Liver (tissue), 9 donors: Measurements from ENCODE around the gene VWA2. TPM values are rescaled to one million over a fixed set of nuclear protein-coding genes. Genes with fewer than 3 reads are reported as not detected.

Experiments used
- DNase-seq: peaks from one replicate; pipeline ENCODE4 v3.0.0-alpha.2; 2017; ENCODE audit warnings: low spot score
- H3K27ac ChIP-seq, 2 donors: one replicate each; pipeline ENCODE4 v1.7.0; 2013; ENCODE audit warnings: inconsistent platforms in 2 of 2, low read length in 2 of 2, control low read depth in 1 of 2, low read depth in 1 of 2, mild to moderate bottlenecking in 1 of 2
- H3K27me3 ChIP-seq, 4 donors: one replicate each; pipeline versions ENCODE4 v1.6.1 to v1.7.0; 2013; ENCODE audit warnings: low read length in 3 of 4, inconsistent platforms in 1 of 4, mild to moderate bottlenecking in 1 of 4, moderate library complexity in 1 of 4; ENCODE audit not compliant: control insufficient read depth in 4 of 4, insufficient read depth in 4 of 4
- H3K36me3 ChIP-seq, 4 donors: one replicate each; pipeline versions ENCODE4 v1.6.1 to v1.7.0; 2013; ENCODE audit warnings: low read length in 3 of 4, mild to moderate bottlenecking in 3 of 4, low read depth in 1 of 4, moderate library complexity in 1 of 4; ENCODE audit not compliant: control insufficient read depth in 4 of 4, insufficient read depth in 3 of 4
- H3K4me1 ChIP-seq, 4 donors: one replicate each; pipeline versions ENCODE4 v1.6.1 to v1.7.0; 2013; ENCODE audit warnings: low read length in 3 of 4, mild to moderate bottlenecking in 3 of 4, moderate library complexity in 1 of 4; ENCODE audit not compliant: control insufficient read depth in 4 of 4, insufficient read depth in 4 of 4
- H3K4me3 ChIP-seq, 3 donors: one replicate each; pipeline versions ENCODE4 v1.6.1 to v1.7.0; 2013; ENCODE audit warnings: low read length in 3 of 3, control low read depth in 1 of 3, low read depth in 1 of 3, mild to moderate bottlenecking in 1 of 3
- H3K9ac ChIP-seq, 2 donors: one replicate each; pipeline ENCODE4 v1.7.0; 2013; ENCODE audit warnings: low read length in 2 of 2, mild to moderate bottlenecking in 2 of 2, moderate library complexity in 2 of 2, control low read depth in 1 of 2, low read depth in 1 of 2
- H3K9me3 ChIP-seq, 4 donors: one replicate each; pipeline versions ENCODE4 v1.6.1 to v1.7.0; 2013; ENCODE audit warnings: low read length in 3 of 4; ENCODE audit not compliant: control insufficient read depth in 4 of 4
- ATF3 ChIP-seq: IDR thresholded peaks from 2 replicates; pipeline ENCODE4 v1.6.1; 2016; ENCODE audit warnings: antibody characterized with exemption
- CTCF ChIP-seq: fragments of 150-350 bp; IDR thresholded peaks from 2 replicates; pipeline ENCODE4 v1.5.1; 2017; ENCODE audit warnings: improper control_type of control experiment, low read depth, low read length; ENCODE audit not compliant: missing input control
- EGR1 ChIP-seq, 2 donors: IDR thresholded peaks; 2 replicates each; pipeline ENCODE4 v1.6.1; 2016 to 2018; ENCODE audit warnings: antibody characterized with exemption in 2 of 2, low read depth in 2 of 2
- FOXA1 ChIP-seq: IDR thresholded peaks from 2 replicates; pipeline ENCODE4 v1.6.1; 2016; ENCODE audit warnings: antibody characterized with exemption
- FOXA2 ChIP-seq: IDR thresholded peaks from 2 replicates; pipeline ENCODE4 v1.6.1; 2016; ENCODE audit warnings: antibody characterized with exemption
- GABPA ChIP-seq, 2 donors: IDR thresholded peaks in 1 of 2; conservative IDR thresholded peaks in 1 of 2; 2 replicates each; pipeline ENCODE4 v1.6.1; 2016; ENCODE audit warnings: antibody characterized with exemption in 2 of 2, mild to moderate bottlenecking in 1 of 2, moderate library complexity in 1 of 2
- HNF4A ChIP-seq, 2 donors: conservative IDR thresholded peaks; 2 replicates each; pipeline ENCODE4 v1.6.1; 2016; ENCODE audit warnings: antibody characterized with exemption in 2 of 2, mild to moderate bottlenecking in 2 of 2
- JUND ChIP-seq, 2 donors: IDR thresholded peaks; 2 replicates each; pipeline ENCODE4 v1.6.1; 2016; ENCODE audit warnings: antibody characterized with exemption in 2 of 2
- RAD21 ChIP-seq, 2 donors: IDR thresholded peaks; 2 replicates each; pipeline ENCODE4 v1.6.1; 2016; ENCODE audit warnings: antibody characterized with exemption in 2 of 2, mild to moderate bottlenecking in 2 of 2
- REST ChIP-seq: IDR thresholded peaks from 2 replicates; pipeline ENCODE4 v1.6.1; 2016; ENCODE audit warnings: antibody characterized with exemption, mild to moderate bottlenecking
- SP1 ChIP-seq: IDR thresholded peaks from 2 replicates; pipeline ENCODE4 v1.6.1; 2018; ENCODE audit warnings: antibody characterized with exemption, mild to moderate bottlenecking
- TAF1 ChIP-seq: conservative IDR thresholded peaks from 2 replicates; pipeline ENCODE4 v1.6.1; 2016; ENCODE audit warnings: antibody characterized with exemption, mild to moderate bottlenecking
- ZBTB33 ChIP-seq: IDR thresholded peaks from 2 replicates; pipeline ENCODE4 v1.6.1; 2016; ENCODE audit warnings: antibody characterized with exemption
- WGBS: extraction: QIAGEN DNeasy Blood & Tissue Kit; methylation state at CpG from one replicate; pipeline ENCODE4 v1.1.7; 2013; 5-methylcytosine and 5-hydroxymethylcytosine counted together
- polyA plus RNA-seq, 2 donors: library from polyadenylated mRNA; stranded (reverse) in 1 of 2; unstranded in 1 of 2; fragments of 200-250 nt in 1 of 2; fragments of >200 nt in 1 of 2; fragmentation: Nextera tagmentation in 1 of 2; extraction: Ambion mirVana in 1 of 2; gene quantifications; one replicate each; pipeline versions ENCODE4 v1.2.1 to v1.2.3, GENCODE V29; 2013 to 2015
- total RNA-seq, 2 donors: library from RNA; depleted of rRNA; stranded (reverse); fragments of >200 nt; gene quantifications; one replicate each; pipeline ENCODE4 v1.2.3, GENCODE V29; 2014
- donor health status: healthy.
- donor health status: healthy.
- donor health status: healthy.
- donor health status: healthy.
- donor health status: healthy.

VWA2 gene
- total and polyA plus RNA-seq, 4 donors, result 0.05 to 0.25 TPM; not detected in 2

- WGBS, result 92% methylated on average over 6 of the region's 6 CpGs
- Histone ChIP-seq H3K27me3 (peaks cover 0 to 6% (median 0%) of the 10 kb centered on the region in 4 donors), H3K9me3 (no peaks in the 10 kb centered on the region), H3K4me3 (no peak overlapping the region), H3K27ac (no peak overlapping the region), H3K9ac (no peak overlapping the region), H3K36me3 (no peaks in the 10 kb centered on the region), H3K4me1 (no peaks in the 10 kb centered on the region)
- TF ChIP-seq SP1 (no peak), REST (no peak), TAF1 (no peak), GABPA (IDR thresholded peaks at IDR 0.05 in 1 of 2, conservative IDR thresholded peaks at IDR 0.05 in 1 of 2) (no peak), ATF3 (no peak), JUND (IDR thresholded peaks at IDR 0.05) (no peak), CTCF (no peak), FOXA2 (no peak), RAD21 (IDR thresholded peaks at IDR 0.05) (no peak)
- DNase-seq, result no peak
Observed at GRCh38 chr10:114276671-114277070, 37.6 kb downstream of the VWA2 start.

- 77% methylated on average over 22 of the region's 22 CpGs for WGBS
- H3K36me3 ChIP-seq, result no peaks in the 10 kb centered on the region
- H3K27me3 ChIP-seq, result peaks cover 0 to 6% (median 0%) of the 10 kb centered on the region in 4 donors
- no peaks in the 10 kb centered on the region for H3K9me3 ChIP-seq
- no peak overlapping the region for H3K4me3 ChIP-seq
- H3K9ac ChIP-seq, result no peak overlapping the region
- DNase-seq, result no peak
- no peaks in the 10 kb centered on the region for H3K4me1 ChIP-seq
- TF ChIP-seq JUND (IDR thresholded peaks at IDR 0.05) (no peak), HNF4A (conservative IDR thresholded peaks at IDR 0.05) (no peak), ZBTB33 (no peak), FOXA1 (no peak), EGR1 (IDR thresholded peaks at IDR 0.05; ENCODE audit: low read depth in 2 of 2) (no peak)
- H3K27ac ChIP-seq, result no peak overlapping the region
Observed at GRCh38 chr10:114278140-114278883, 39.3 kb downstream of the VWA2 start.
